Fibroblast of skin of abdomen (primary cell): Measurements from ENCODE around the gene RTL3. TPM values are rescaled to one million over a fixed set of nuclear protein-coding genes. Genes with fewer than 3 reads are reported as not detected.
"Not testable (repeated sequence)": the region's sequence is repeated elsewhere in the genome, so short reads cannot be mapped to it uniquely, and the experiment has no call there.

Source experiments
- DNase-seq: peaks from one replicate; pipeline ENCODE4 v3.0.0-alpha.2; 2013
- polyA plus RNA-seq, 2 experiments: library from polyadenylated mRNA; unstranded; fragments of 120-200 nt; gene quantifications; one replicate each; pipeline ENCODE4 v1.2.1, GENCODE V29; 2013; ENCODE audit not compliant: insufficient read length in 2 of 2

The RTL3 gene
- 0.23 TPM for polyA plus RNA-seq (2013, experiment 1 of 2; ENCODE audit: insufficient read length)
- 0.26 TPM for polyA plus RNA-seq (2013, experiment 2 of 2; ENCODE audit: insufficient read length)

DNA sequence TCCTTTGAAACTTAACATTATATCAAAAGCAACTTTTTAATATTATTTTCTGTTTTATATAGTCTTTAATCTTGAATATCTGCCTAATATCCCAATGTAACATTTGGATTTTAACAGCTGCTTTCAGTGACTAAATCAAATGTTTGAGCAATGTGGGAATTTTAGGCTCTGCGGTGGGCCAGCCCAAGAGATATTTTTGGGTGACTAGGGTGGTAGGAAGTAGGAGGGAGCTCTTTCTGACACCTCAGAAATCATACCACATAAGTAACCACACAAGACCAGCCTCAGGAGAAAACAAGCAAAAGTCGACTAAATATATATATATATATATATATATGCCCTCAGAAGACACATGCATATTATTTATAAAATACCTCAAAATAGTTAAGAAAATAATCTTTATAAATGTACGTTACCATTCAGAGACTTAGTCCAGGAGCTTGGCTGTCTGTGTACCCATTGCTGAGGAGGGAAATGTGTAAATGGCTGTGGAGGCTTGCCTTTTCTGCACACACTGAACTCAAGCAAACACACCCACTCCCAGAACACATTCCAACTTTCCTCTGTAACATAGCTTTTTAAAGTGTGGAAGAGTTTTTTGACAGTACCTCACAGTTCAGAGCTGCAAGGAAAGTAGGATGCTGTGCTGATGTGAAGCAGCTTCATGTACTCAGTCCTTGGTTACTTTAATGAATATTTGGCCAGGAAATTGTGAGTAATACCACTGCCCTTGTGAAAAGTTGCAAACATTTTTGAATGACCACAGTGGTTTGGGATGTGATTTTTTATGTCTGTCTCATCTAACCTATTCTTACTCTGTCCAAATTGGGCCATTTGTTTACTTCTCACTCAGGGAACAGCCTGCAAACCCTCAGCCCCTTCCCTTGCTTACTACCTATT is at the start of gene RTL3:
TSS of gene RTL3 (minus strand) at position 484 of the 900 bp plus-strand sequence. CDS start 908 bp downstream, outside the sequence.
- DNase-seq = peak; percentile 89

- DNase-seq = peak; percentile 4
Measured at GRCh38 chrX:78708816-78709215, 49.7 kb upstream of the RTL3 start.

- DNase-seq = peak; percentile 36
Measured at GRCh38 chrX:78708262-78708661, 49.1 kb upstream of the RTL3 start.

DNA sequence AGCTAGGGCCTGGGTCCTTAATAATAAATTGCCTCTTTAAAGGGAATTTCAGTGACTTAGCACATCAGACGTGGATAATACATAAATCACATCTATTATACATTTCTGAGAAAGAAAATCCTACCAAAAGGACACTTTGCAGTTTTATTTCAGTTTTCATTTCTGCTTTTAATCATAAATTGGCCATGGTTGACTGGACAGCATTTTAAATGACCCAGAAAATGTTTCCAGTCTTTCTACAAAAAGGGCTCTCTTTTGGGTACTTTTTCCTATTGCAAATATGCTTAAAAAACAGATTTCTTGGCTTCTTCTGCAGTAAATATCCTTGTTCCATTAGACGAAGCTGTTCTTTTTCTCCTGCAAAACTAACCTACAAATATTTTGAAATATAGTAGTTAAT is 46.9 kb upstream of the RTL3 start:
- no peak for DNase-seq

GRCh38 chrX:78693536-78693935 is 34.4 kb upstream of the RTL3 start:
- no peak for DNase-seq

DNA sequence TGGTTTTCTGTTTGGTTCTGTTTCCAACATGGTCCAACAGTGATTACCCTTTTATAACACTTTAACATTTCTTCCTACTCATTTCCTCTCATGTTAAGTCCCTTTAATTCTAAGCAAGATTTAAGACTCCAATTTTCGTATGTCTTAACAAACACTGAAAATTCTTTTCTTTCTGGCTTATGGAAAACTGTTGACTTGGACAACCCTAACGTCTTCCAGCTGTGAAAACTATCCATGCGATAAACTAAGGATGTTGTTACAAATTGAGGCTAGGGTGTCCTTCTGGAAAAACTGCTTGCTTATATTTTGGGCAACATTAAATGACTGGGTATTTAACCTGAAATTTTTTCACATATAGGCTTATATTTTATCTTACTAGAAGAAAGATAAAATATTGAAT is 33.9 kb upstream of the RTL3 start:
- no peak for DNase-seq

DNA sequence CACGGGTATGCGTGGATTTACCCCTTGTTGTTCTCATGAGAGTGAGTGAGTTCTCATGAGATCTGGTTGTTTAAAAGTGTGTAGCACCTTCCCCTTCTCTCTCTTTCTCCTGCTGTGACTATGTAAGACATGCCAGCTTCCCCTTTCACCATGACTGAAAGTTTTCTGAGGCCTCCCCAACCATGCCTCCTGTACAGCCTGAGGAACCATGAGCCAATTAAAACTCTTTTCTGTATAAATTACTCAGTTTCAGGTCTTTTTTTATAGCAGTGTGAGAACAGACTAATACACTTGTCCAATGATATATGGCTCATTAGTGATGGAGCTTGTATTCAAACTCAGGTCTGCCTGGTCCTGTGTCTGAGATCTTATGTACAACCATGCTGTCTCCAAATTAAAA is 28.5 kb upstream of the RTL3 start:
- DNase-seq = no peak

- DNase-seq = no peak
Measured at GRCh38 chrX:78673246-78673645, 14.1 kb upstream of the RTL3 start.

DNA sequence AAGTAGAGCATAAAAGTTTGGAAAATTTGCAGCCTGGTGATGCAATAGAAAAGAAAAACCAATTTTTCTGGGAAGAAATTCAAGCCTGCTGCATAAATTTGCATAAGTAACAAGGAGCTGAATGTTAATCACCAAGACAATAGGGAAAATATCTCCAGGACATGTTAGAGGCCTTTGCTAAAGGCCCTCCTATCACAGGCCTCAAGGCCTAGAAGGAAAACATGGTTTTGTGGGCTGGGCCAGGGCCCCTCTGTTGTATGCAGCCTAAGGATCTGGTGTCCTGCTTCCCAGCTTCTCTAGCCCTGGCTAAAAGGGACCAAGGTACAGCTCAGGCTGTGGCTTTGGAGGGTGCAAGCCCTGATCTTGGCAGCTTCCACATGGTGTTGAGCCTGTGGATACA is 6.2 kb upstream of the RTL3 start:
- DNase-seq = peak; percentile 28

DNA sequence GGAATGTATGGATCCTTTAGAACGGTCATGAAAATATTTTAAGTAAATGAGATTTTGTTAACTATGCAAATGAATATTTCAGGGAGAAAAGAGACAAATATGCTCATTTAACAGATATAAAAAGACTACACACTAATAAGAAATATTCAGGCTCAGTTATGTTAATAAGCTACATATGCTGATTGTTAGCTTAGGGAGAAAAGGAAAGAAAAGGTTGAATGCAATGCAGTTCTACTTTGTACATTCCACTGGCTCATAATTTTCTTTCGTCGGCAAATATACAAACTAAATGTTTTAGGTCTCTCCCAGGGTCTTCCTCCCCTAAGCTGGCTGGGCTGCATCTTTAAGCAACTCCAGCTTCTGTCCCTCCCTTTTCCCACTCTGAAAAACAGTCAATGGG is 2.7 kb upstream of the RTL3 start:
- peak; percentile 13 for DNase-seq

GRCh38 chrX:78659955-78660354 is 827 bp upstream of the RTL3 start:
- DNase-seq = no peak

GRCh38 chrX:78658414-78658813 is 714 bp downstream of the RTL3 start:
- no peak for DNase-seq

DNA sequence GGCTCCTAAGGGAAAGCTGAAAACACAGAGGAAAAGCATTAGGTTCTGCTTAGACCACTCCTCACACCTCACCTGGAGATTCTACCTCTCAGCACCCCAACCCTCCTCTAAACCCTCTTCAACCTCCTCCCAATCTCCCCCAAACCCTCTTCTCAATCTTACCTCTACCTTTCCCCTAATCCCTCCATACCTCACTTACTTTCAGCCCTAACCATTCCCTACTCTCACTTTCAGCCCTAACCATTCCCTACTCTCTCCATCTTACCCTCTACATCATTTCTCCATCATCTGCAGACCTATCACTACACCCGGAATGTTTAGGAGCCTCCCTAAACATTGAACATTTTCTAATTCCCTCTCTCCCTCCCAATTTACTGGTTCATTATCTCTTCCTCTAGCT is 3.5 kb downstream of the RTL3 start:
- no peak for DNase-seq

DNA sequence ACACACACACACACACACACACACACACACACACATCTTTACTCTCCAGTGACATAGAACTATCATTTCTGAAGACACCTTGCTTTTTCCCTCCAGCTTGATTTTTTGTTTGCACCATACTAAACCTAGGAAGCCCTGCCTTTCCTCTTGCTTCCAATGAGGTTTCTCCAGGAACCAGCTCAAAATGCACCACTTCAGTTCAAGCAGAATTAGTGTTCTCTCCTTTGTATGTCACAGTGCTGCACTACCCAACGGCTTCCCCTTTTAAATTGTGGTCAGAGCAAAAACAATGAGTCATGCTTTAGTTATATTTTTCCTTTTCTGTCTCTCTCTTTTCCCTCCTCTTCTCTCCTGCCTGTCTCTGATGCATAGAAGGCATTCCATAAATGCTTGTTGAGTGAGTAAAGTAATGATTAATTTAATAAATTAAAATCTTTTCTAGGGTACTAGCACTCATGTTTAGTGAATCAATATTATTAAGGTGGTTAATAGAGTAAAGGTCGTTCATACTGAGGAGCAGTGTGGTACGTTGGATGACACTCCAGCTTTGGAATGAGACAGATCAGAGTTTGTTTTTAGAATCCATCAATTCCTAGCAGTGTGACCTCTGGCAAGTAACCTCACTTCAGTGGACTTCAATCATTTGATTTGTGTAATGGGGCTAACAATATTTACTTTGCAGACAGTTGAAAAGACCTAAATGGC is 5.9 kb downstream of the RTL3 start:
- DNase-seq = peak; percentile 88

DNA sequence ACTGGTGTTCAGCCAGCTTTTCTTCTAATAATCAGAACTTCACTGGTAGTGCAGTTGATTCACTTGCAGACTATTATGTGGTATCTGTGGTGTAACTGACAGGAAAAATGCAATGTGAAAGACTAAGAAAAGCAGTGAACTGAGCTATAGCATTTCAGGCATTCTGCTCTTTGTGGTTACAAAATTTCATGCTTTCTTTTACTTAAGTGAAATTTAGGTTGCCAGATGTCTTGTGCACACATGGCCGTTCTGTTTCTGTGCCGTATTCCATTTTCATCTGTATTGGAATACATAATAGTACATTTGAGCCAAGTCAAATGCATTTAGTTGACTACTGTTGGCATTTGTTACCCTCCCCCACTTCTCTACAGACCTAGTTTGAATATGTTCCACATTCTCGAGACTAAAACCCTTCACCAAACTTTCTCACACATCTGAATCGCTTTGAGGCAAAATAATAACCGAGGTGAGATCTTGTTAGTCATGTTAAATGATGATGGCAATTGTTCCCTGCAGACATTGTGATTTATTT is 8.2 kb downstream of the RTL3 start:
- peak; percentile 89 for DNase-seq

- no peak for DNase-seq
Measured at GRCh38 chrX:78643874-78644273, 15.3 kb downstream of the RTL3 start.

- DNase-seq = peak; percentile 55
Measured at GRCh38 chrX:78643096-78643495, 16.0 kb downstream of the RTL3 start.

GRCh38 chrX:78636096-78636495 is 23.0 kb downstream of the RTL3 start:
- not testable (repeated sequence) for DNase-seq

DNA sequence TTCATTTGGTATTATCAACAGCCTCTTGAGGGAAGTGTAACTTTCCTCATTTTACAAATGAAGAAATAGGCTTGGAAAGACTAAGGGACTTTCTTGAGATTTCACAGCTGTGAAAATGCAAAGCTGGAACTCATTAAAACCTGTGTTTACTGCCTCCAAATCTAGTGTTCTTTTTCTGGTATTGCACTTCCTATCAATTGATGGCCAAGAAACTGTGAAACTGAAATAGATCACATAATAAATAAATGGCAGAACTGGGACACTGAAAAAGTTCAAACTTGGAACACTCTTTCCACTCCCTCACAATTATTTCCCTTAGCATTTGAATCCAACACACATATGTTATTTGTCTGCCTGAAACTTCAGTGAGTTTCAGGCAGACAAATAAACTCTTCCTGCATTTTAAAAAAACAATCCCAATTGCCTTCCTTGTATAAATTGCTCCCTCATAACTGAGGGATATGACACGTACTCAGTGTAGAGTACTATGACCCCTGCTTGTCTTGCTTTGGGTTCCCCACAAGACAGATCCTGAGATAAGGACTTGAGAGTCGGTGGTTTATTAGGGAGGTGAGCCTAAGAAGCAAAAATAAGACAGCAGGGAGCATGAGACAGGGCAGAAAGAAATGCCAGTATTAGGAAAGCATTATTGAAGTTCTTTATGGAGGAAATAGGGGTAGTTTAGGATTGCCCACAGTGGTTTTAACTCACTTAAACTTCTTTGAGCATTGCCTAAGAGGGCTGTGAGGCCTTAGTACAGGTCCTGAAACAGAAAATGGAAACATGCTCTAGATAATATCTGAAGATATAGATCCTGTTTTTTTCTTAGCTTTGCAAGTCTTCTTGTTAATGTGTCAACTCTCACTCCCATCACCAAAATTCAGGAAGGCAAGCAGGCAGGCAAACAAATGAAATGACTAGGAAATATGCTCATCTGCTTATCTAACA is 33.9 kb downstream of the RTL3 start:
- no peak for DNase-seq

DNA sequence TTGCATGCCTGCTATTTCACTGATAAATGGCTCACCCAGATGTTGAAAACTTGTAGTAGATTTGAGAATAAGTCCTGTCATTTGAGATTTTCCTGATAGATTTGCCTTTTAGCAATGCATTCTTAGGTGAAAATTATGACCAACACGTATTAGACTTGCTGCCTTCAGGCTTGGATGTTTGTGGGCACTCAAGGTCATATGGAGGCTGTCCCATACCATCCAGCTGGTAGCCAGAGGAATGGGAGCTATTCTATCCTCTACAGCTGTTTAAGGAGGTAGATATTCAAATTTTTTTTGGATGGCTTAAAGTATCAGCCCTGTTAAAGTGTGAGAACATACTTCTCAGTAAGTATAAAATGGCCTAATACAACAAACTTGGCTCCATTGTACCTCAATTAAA is 34.7 kb downstream of the RTL3 start:
- no peak for DNase-seq

- DNase-seq = no peak
Measured at GRCh38 chrX:78622831-78623230, 36.3 kb downstream of the RTL3 start.

DNA sequence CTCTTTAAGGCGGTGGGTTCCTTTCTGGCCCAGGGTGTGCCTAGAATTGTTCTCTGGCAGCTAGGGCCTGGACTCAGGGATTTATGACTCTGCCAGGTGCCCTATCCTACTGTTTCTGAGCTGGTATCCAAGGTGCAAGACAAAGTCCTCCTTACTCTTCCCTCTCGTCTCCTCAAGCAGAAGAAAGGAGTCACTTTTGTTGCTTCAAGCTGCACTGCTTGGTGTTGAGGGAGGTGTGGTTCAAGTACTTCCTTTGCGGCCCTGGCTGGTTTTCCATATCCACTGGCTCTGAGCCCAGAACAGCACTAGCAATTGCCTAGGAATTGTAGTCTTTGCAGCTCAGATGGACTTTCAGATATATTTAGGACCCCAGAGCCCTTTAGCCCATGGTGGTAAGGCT is 39.3 kb downstream of the RTL3 start:
- DNase-seq = peak; percentile 38
